Tibial artery (tissue), 4 donors: ENCODE results near the gene TLE4.
A peak's percentile ranks its signal among the peaks of the same experiment; 100 is the strongest.

Experiments
- DNase-seq, 2 donors: peaks; one replicate each; pipeline ENCODE4 v3.0.0-alpha.2; 2019
- H3K27ac ChIP-seq, 2 donors: fragments of 200-600 bp; sonication (generic) in 1 of 2; 1 replicate in 1 of 2; 2 replicates in 1 of 2; pipeline ENCODE4 v1.5.1; 2018 to 2019; ENCODE audit warnings: mild to moderate bottlenecking in 1 of 2
- H3K27me3 ChIP-seq, 2 donors: fragments of 200-600 bp; sonication (generic) in 1 of 2; one replicate each; pipeline versions ENCODE4 v1.5.1 to v1.6.0; 2016 to 2019
- H3K36me3 ChIP-seq, 3 donors: fragments of 200-600 bp; sonication (generic) in 2 of 3; one replicate each; pipeline ENCODE4 v1.5.1; 2016 to 2019; ENCODE audit warnings: mild to moderate bottlenecking in 2 of 3
- H3K4me1 ChIP-seq, 4 donors: fragments of 200-600 bp; sonication (generic) in 2 of 4; 1 replicate in 3 of 4; 2 replicates in 1 of 4; pipeline ENCODE4 v1.5.1; 2016 to 2019
- H3K4me3 ChIP-seq, 2 donors: fragments of 200-600 bp; sonication (generic) in 1 of 2; 1 replicate in 1 of 2; 2 replicates in 1 of 2; pipeline ENCODE4 v1.5.1; 2018 to 2019; ENCODE audit warnings: mild to moderate bottlenecking in 2 of 2
- H3K9me3 ChIP-seq, 3 donors: fragments of 200-600 bp; sonication (generic) in 1 of 3; one replicate each; pipeline ENCODE4 v1.5.1; 2016 to 2019
- intact Hi-C: fragments of 100-400 bp; cut with DNase I; formaldehyde crosslinking; loops from one replicate; pipeline ENCODE4 v1.15.0; 2023; ENCODE audit warnings: low total_unique reads
- TF ChIP-seq, protein P1 (sequence below), 2 experiments: fragments of 200-600 bp in 1 of 2; fragments of 450-650 bp in 1 of 2; IDR thresholded peaks; one replicate each; pipeline ENCODE4 v1.5.1; 2017 to 2019; ENCODE audit warnings: antibody characterized with exemption in 2 of 2, mild to moderate bottlenecking in 1 of 2, moderate library complexity in 1 of 2

Gene TLE4

GRCh38 chr9:79658926-79659325 is 87.2 kb downstream of the TLE4 start:
- Histone ChIP-seq H3K36me3 (no peaks in the 10 kb centered on the region), H3K4me3 (no peak overlapping the region), H3K4me1 (peaks cover 0 to 42% (median 5%) of the 10 kb centered on the region in 4 donors), H3K27ac (no peak overlapping the region), H3K9me3 (no peaks in the 10 kb centered on the region), H3K27me3 (no peaks in the 10 kb centered on the region)
- no peak for DNase-seq
- intact Hi-C loops = no loop called here
- TF ChIP-seq, protein P1, sequence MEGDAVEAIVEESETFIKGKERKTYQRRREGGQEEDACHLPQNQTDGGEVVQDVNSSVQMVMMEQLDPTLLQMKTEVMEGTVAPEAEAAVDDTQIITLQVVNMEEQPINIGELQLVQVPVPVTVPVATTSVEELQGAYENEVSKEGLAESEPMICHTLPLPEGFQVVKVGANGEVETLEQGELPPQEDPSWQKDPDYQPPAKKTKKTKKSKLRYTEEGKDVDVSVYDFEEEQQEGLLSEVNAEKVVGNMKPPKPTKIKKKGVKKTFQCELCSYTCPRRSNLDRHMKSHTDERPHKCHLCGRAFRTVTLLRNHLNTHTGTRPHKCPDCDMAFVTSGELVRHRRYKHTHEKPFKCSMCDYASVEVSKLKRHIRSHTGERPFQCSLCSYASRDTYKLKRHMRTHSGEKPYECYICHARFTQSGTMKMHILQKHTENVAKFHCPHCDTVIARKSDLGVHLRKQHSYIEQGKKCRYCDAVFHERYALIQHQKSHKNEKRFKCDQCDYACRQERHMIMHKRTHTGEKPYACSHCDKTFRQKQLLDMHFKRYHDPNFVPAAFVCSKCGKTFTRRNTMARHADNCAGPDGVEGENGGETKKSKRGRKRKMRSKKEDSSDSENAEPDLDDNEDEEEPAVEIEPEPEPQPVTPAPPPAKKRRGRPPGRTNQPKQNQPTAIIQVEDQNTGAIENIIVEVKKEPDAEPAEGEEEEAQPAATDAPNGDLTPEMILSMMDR (IDR thresholded peaks at IDR 0.05) = no peak

DNA sequence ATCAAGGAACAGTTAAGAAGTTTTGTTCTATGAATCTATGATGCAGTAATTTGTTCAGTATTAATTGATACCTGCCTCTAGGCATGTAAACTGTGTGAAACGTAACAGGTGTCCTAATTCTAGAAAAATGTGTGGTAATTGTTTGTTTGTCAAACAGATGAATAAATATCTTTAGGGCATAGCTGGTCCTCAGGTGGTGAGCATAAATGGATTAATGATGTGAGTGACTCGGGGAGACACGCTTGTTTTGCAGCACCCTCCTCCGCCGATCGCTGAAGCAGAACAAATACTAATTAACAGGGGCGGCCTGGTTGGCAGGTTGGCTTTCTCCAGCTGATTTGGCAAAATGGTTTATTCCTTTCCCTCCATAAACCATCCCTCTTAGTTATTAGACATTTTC is 88.8 kb downstream of the TLE4 start:
- Histone ChIP-seq H3K4me1 (peaks cover 0 to 44% (median 6%) of the 10 kb centered on the region in 4 donors), H3K9me3 (no peaks in the 10 kb centered on the region), H3K27ac (no peak overlapping the region), H3K36me3 (no peaks in the 10 kb centered on the region), H3K27me3 (no peaks in the 10 kb centered on the region), H3K4me3 (no peak overlapping the region)
- DNase-seq = no peak
- intact Hi-C loops = no loop called here
- TF ChIP-seq, protein P1 (IDR thresholded peaks at IDR 0.05) = no peak

DNA sequence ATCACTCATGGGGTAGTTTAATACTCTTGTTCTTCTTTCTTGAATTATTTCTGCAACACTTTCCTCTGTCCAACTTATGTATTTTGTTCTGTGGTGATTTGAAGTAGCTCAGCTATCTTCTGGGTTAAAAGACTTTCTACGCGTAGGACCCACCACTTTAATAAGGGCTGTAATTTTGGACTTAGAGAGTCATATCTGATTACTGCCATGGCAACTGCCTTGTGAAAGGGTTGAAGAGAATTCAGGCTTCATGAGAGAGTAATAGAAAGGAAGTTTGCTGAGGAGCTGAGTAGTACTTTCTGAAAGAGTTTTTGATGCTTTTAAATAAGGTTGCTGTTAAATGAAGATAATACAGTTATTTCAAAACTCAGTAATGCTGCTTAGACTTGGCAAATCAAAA is 89.5 kb downstream of the TLE4 start:
- TF ChIP-seq, protein P1 (IDR thresholded peaks at IDR 0.05) = no peak
- DNase-seq = no peak
- no peak overlapping the region for H3K4me3 ChIP-seq

GRCh38 chr9:79661886-79662536 is 90.2 kb downstream of the TLE4 start:
- DNase-seq = no peak
- peak overlapping the region in 1 of 2 donors; percentile 29 for H3K27ac ChIP-seq
- no peaks in the 10 kb centered on the region for H3K9me3 ChIP-seq
- H3K4me1 ChIP-seq = peaks cover 0 to 39% (median 6%) of the 10 kb centered on the region in 4 donors
- TF ChIP-seq, protein P1 (IDR thresholded peaks at IDR 0.05) = no peak
- no peak overlapping the region for H3K4me3 ChIP-seq
- H3K27me3 ChIP-seq = no peaks in the 10 kb centered on the region
- H3K36me3 ChIP-seq = no peaks in the 10 kb centered on the region
- intact Hi-C loops = no loop called here

More for the DNA sequence above, 89.5 kb downstream of the TLE4 start:
- H3K27me3 ChIP-seq = no peaks in the 10 kb centered on the region
- no peaks in the 10 kb centered on the region for H3K36me3 ChIP-seq
- H3K4me1 ChIP-seq = peaks cover 0 to 39% (median 6%) of the 10 kb centered on the region in 4 donors
- H3K9me3 ChIP-seq = no peaks in the 10 kb centered on the region
- intact Hi-C loops = no loop called here
- no peak overlapping the region for H3K27ac ChIP-seq

DNA sequence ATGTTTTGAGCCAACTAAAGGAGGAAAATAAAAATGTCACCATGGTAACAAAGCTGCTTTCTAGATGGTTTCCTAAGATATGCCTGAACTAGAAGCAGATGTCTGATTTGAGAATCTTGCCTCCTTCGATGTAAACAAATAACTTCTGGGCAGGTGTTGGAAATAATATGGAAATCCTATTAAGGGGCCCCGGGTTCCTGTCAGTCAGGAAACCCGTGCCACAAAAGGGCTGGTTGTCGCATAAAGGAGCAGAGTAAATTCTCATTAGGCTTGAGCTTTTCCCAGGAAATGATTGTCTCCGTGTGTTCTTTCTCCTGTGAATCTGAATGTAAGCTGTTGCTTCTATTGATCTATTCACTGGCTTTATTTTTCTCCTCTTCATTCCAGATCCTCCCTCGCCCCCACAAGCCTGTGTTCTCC is 90.8 kb downstream of the TLE4 start:
- peak overlapping the region in 1 of 2 donors; percentile 29 for H3K27ac ChIP-seq
- H3K36me3 ChIP-seq = no peaks in the 10 kb centered on the region
- DNase-seq = no peak
- peaks cover 0 to 34% (median 6%) of the 10 kb centered on the region in 4 donors for H3K4me1 ChIP-seq
- intact Hi-C loops = no loop called here
- no peaks in the 10 kb centered on the region for H3K9me3 ChIP-seq
- TF ChIP-seq, protein P1 (IDR thresholded peaks at IDR 0.05) = no peak
- H3K4me3 ChIP-seq = no peak overlapping the region
- H3K27me3 ChIP-seq = no peaks in the 10 kb centered on the region
